Measurements from ENCODE around the gene WDR59.

Gene WDR59

DNA sequence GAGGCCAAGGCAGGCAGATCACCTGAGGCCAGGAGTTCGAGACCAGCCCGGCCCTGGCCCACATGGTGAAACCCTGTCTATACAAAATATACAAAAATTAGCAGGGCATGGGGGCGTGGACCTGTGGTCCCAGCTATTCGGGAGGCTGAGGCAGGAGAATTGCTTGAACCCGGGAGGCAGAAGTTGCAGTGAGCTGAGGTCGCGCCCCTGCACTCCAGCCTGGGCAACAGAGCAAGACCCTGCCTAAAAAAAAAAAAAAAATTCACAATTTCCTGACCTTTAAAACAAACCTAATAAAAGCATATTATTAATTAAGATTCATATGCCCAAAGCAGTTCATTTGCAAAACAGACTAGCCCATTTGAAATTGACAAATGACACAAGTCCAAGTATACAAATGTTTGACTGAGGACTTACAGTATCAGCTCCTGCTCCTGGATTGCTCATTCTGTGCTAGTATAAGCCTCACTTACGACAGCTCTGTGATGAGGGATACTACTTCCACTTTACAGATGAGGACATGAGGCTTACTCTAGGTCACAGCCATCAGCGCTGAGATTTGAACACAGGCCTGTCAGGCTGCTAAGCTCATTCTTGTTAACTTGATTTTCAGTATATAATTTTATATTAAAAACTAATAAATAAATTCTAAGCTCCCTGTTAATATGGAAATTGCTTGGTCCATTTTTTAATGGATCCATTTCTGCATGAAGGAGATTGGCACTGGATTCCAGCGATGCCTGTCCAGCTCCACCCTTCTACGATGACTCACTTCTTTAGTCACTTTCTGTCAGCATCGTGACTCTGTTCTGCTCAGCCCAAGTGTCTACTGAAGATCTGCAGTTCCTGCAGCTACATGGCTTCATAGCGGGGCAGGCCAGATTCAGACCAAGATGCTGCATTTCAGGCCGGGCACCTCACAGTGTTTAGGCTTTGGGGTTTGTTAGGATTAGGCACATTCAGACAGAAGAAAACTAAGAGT is 88.2 kb downstream of the WDR59 start:
- no peaks in the 10 kb centered on the region for H3K9me3 ChIP-seq (ENCODE audit: severe bottlenecking)
- H3K27me3 ChIP-seq (ENCODE audit: insufficient read depth, poor library complexity, severe bottlenecking) = no peaks in the 10 kb centered on the region
- ATAC-seq (ENCODE audit: low read depth) (peak; percentile 99), DNase-seq (ENCODE audit: low spot score) (no peak)
- H3K27ac ChIP-seq (ENCODE audit: poor library complexity, severe bottlenecking) = no peak overlapping the region
- H3K4me3 ChIP-seq (ENCODE audit: severe bottlenecking) = no peak overlapping the region
- peaks cover 48% of the 10 kb centered on the region for H3K36me3 ChIP-seq (ENCODE audit: low read depth)
- no peak for TF ChIP-seq CTCF (IDR thresholded peaks at IDR 0.05; ENCODE audit: poor library complexity, severe bottlenecking)
- H3K4me1 ChIP-seq (ENCODE audit: insufficient read depth, poor library complexity, severe bottlenecking) = peaks cover 3% of the 10 kb centered on the region

DNA sequence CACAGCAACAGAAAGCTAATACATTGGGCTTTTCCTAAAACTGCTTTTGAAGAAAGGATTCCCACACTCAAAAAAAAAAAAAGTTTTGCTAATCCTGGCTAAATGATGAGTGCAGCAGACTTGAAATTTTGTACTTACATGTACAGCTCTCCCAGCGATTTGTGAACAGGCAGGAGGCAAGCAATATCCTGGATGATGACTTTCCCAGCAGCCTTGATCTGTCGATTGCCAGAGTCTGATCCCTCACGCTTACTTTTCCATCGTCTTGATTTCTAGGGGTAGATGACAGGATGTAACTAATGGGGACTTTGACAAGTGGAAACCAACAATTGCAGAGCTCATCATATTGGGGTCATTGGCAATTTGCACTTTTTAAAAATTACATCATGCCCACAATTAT is 91.4 kb downstream of the WDR59 start:
- Histone ChIP-seq H3K27me3 (ENCODE audit: insufficient read depth, poor library complexity, severe bottlenecking) (no peaks in the 10 kb centered on the region), H3K36me3 (ENCODE audit: low read depth) (peaks cover 67% of the 10 kb centered on the region), H3K4me3 (ENCODE audit: severe bottlenecking) (no peak overlapping the region), H3K27ac (ENCODE audit: poor library complexity, severe bottlenecking) (no peak overlapping the region), H3K4me1 (ENCODE audit: insufficient read depth, poor library complexity, severe bottlenecking) (peaks cover 3% of the 10 kb centered on the region), H3K9me3 (ENCODE audit: severe bottlenecking) (no peaks in the 10 kb centered on the region)
- ATAC-seq (ENCODE audit: low read depth) = no peak
- DNase-seq (ENCODE audit: low spot score) = no peak
- TF ChIP-seq CTCF (IDR thresholded peaks at IDR 0.05; ENCODE audit: poor library complexity, severe bottlenecking) = no peak

DNA sequence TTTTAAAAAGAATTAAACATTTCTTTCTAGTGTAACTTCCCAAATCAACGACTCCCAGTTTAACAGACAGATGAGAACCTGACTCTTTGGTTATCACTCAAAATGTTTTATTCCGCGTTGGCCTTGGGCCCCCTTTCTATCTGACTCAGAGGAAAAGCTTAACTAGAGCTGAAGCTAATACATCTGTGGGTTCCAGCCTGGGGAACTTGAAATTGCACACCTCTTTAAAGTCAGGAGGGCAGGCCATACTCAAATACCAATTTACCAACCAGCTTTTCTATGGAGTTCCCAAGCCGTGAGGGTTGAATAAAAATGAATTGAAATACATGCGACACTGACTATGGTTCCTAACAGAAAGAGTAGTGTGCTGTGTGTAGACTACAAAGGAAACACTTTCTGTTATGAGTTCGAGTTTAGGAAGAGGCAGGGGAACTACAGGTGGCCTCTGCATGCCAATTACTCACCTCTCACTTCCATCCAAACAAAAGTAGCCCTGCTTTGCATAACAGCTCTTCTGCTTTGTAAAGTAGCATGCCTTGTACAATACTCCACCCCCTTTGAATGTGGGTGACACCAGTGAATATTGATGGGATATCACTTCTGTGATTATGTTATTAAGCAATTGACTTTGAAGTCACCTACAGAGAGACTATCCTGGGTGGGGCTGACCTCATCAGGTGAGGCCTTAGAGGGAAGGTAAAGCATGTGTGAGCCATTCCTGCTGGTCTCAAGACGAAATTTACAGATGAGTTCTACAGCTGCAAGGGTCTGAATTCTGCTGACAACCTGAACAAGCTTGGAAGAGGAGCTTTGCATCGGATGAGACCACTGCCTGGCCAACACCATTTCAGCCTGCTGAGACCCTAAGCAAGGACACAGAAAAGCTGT is 92.1 kb downstream of the WDR59 start:
- TF ChIP-seq CTCF (IDR thresholded peaks at IDR 0.05; ENCODE audit: poor library complexity, severe bottlenecking) = no peak

GRCh38 chr16:74888888-74889287 is 96.0 kb downstream of the WDR59 start:
- no peak for ATAC-seq (ENCODE audit: low read depth)
- H3K4me1 ChIP-seq (ENCODE audit: insufficient read depth, poor library complexity, severe bottlenecking) = no peaks in the 10 kb centered on the region
- TF ChIP-seq CTCF (IDR thresholded peaks at IDR 0.05; ENCODE audit: poor library complexity, severe bottlenecking) = no peak
- no peaks in the 10 kb centered on the region for H3K9me3 ChIP-seq (ENCODE audit: severe bottlenecking)
- no peak overlapping the region for H3K4me3 ChIP-seq (ENCODE audit: severe bottlenecking)
- DNase-seq (ENCODE audit: low spot score) = no peak
- H3K27ac ChIP-seq (ENCODE audit: poor library complexity, severe bottlenecking) = no peak overlapping the region
- no peaks in the 10 kb centered on the region for H3K27me3 ChIP-seq (ENCODE audit: insufficient read depth, poor library complexity, severe bottlenecking)
- peaks cover 94% of the 10 kb centered on the region for H3K36me3 ChIP-seq (ENCODE audit: low read depth)

More for the DNA sequence above, 92.1 kb downstream of the WDR59 start:
- Histone ChIP-seq H3K9me3 (ENCODE audit: severe bottlenecking) (no peaks in the 10 kb centered on the region), H3K4me1 (ENCODE audit: insufficient read depth, poor library complexity, severe bottlenecking) (peaks cover 3% of the 10 kb centered on the region), H3K27me3 (ENCODE audit: insufficient read depth, poor library complexity, severe bottlenecking) (no peaks in the 10 kb centered on the region), H3K4me3 (ENCODE audit: severe bottlenecking) (no peak overlapping the region), H3K27ac (ENCODE audit: poor library complexity, severe bottlenecking) (no peak overlapping the region), H3K36me3 (ENCODE audit: low read depth) (peaks cover 72% of the 10 kb centered on the region)
- no peak for ATAC-seq (ENCODE audit: low read depth)
- no peak for DNase-seq (ENCODE audit: low spot score)
